Thoracic aorta (tissue), 2 donors: ENCODE measurements around the gene PSD2. TPM values are rescaled to one million over a fixed set of nuclear protein-coding genes. Genes with fewer than 3 reads are reported as not detected.

Experiments used
- ATAC-seq: fragments of 150-250 bp; one replicate; pipeline ENCODE4 v1.8.0; 2017; ENCODE audit warnings: low read depth; ENCODE audit not compliant: insufficient number of reproducible peaks, low FRiP score
- DNase-seq: peaks from one replicate; pipeline ENCODE4 v3.0.0-alpha.2; 2020; ENCODE audit warnings: low spot score
- H3K27ac ChIP-seq, 2 donors: fragments of 200-600 bp; sonication (generic); 1 replicate in 1 of 2; 2 replicates in 1 of 2; pipeline ENCODE4 v1.5.1; 2016; ENCODE audit warnings: mild to moderate bottlenecking in 2 of 2, moderate library complexity in 2 of 2
- H3K27me3 ChIP-seq: fragments of 200-600 bp; sonication (generic); replicated peaks from 2 replicates; pipeline ENCODE4 v1.6.0; 2016; ENCODE audit warnings: mild to moderate bottlenecking; ENCODE audit not compliant: insufficient read depth
- H3K36me3 ChIP-seq: fragments of 200-600 bp; sonication (generic); one replicate; pipeline ENCODE4 v1.5.1; 2016
- H3K4me1 ChIP-seq, 2 donors: fragments of 200-600 bp; sonication (generic); 1 replicate in 1 of 2; 2 replicates in 1 of 2; pipeline versions ENCODE4 v1.5.1 to v1.6.0; 2016; ENCODE audit warnings: low read depth in 2 of 2, mild to moderate bottlenecking in 1 of 2; ENCODE audit not compliant: control insufficient read depth in 1 of 2
- H3K4me3 ChIP-seq: fragments of 200-600 bp; sonication (generic); 2 replicates; pipeline ENCODE4 v1.5.1; 2016; ENCODE audit warnings: mild to moderate bottlenecking
- H3K9me3 ChIP-seq: fragments of 200-600 bp; sonication (generic); 2 replicates; pipeline ENCODE4 v1.5.1; 2016
- CTCF ChIP-seq: fragments of 200-600 bp; sonication (generic); IDR thresholded peaks from one replicate; pipeline ENCODE4 v1.5.1; 2019; ENCODE audit warnings: antibody characterized with exemption
- total RNA-seq, 2 donors: library from RNA; depleted of rRNA; stranded (reverse); fragments of >200 nt; gene quantifications; one replicate each; pipeline versions ENCODE4 v1.1.0 to v1.2.3, GENCODE V29; 2016

The PSD2 gene
- total RNA-seq, 2 donors from 2014 or later, result 0.14 to 0.41 TPM

GRCh38 chr5:139863855-139864558, 68.4 kb downstream of the PSD2 start:
- no peak overlapping the region for H3K27ac ChIP-seq
- no peaks in the 10 kb centered on the region for H3K36me3 ChIP-seq
- no peak overlapping the region for H3K4me3 ChIP-seq
- TF ChIP-seq CTCF, result peak; percentile 87
- H3K4me1 ChIP-seq, result peaks cover 0 to 2% of the 10 kb centered on the region in 2 donors
- H3K27me3 ChIP-seq, result no peaks in the 10 kb centered on the region
- peak; percentile 11 for DNase-seq
- no peak for ATAC-seq
- H3K9me3 ChIP-seq, result no peaks in the 10 kb centered on the region

GRCh38 chr5:139864716-139865483, 69.3 kb downstream of the PSD2 start:
- TF ChIP-seq CTCF, result no peak
- ATAC-seq (no peak), DNase-seq (no peak)
- Histone ChIP-seq H3K4me3 (no peak overlapping the region), H3K9me3 (no peaks in the 10 kb centered on the region), H3K27me3 (no peaks in the 10 kb centered on the region), H3K4me1 (peaks cover 0 to 11% of the 10 kb centered on the region in 2 donors), H3K36me3 (no peaks in the 10 kb centered on the region), H3K27ac (no peak overlapping the region)

GRCh38 chr5:139867109-139867508, 71.5 kb downstream of the PSD2 start:
- Histone ChIP-seq H3K27me3 (no peaks in the 10 kb centered on the region), H3K9me3 (no peaks in the 10 kb centered on the region), H3K4me1 (peaks cover 0 to 14% of the 10 kb centered on the region in 2 donors), H3K27ac (no peak overlapping the region), H3K36me3 (no peaks in the 10 kb centered on the region), H3K4me3 (no peak overlapping the region)
- no peak for TF ChIP-seq CTCF
- DNase-seq (no peak), ATAC-seq (no peak)

- Histone ChIP-seq H3K4me3 (no peak overlapping the region), H3K4me1 (peaks cover 0 to 14% of the 10 kb centered on the region in 2 donors), H3K36me3 (no peaks in the 10 kb centered on the region), H3K9me3 (no peaks in the 10 kb centered on the region), H3K27me3 (no peaks in the 10 kb centered on the region), H3K27ac (no peak overlapping the region)
- DNase-seq (no peak), ATAC-seq (no peak)
- no peak for TF ChIP-seq CTCF
Measured at GRCh38 chr5:139867581-139867980, 72.0 kb downstream of the PSD2 start.

- Histone ChIP-seq H3K27ac (no peak overlapping the region), H3K4me3 (no peak overlapping the region), H3K36me3 (no peaks in the 10 kb centered on the region), H3K9me3 (no peaks in the 10 kb centered on the region), H3K4me1 (peaks cover 0 to 14% of the 10 kb centered on the region in 2 donors), H3K27me3 (no peaks in the 10 kb centered on the region)
- DNase-seq (no peak), ATAC-seq (no peak)
- TF ChIP-seq CTCF, result no peak
Measured at GRCh38 chr5:139869042-139869790, 73.6 kb downstream of the PSD2 start.
